Memory B cell (primary cell): ENCODE data around the gene PLCL2.
"Not testable (repeated sequence)": the region's sequence is repeated elsewhere in the genome, so short reads cannot be mapped to it uniquely, and the experiment has no call there.

ENCODE experiments used
- ATAC-seq: fragments of 150-1000 bp; cut with Tn5 transposase; 2 replicates; pipeline ENCODE4 v1.10.0; 2021; ENCODE audit warnings: low read depth, mild to moderate bottlenecking, moderate library complexity
- DNase-seq, 2 donors: peaks; one replicate each; pipeline ENCODE4 v3.0.0; 2022; ENCODE audit warnings: low spot score in 2 of 2
- H3K27ac Mint-ChIP-seq: one replicate; pipeline ENCODE4 v1.8.0; 2022; ENCODE audit warnings: mild to moderate bottlenecking, moderate library complexity, mixed read lengths
- H3K27me3 Mint-ChIP-seq: one replicate; pipeline ENCODE4 v1.8.0; 2022; ENCODE audit warnings: mixed read lengths
- H3K36me3 Mint-ChIP-seq: one replicate; pipeline ENCODE4 v1.8.0; 2022; ENCODE audit warnings: mild to moderate bottlenecking, mixed read lengths
- H3K4me1 Mint-ChIP-seq: one replicate; pipeline ENCODE4 v1.8.0; 2022; ENCODE audit warnings: mixed read lengths
- H3K4me3 Mint-ChIP-seq: one replicate; pipeline ENCODE4 v1.8.0; 2022; ENCODE audit warnings: mild to moderate bottlenecking, moderate library complexity, mixed read lengths
- H3K9me3 Mint-ChIP-seq: one replicate; pipeline ENCODE4 v1.8.0; 2022; ENCODE audit warnings: mixed read lengths

PLCL2 gene

GRCh38 chr3:16957852-16958251 lies 73.1 kb downstream of the PLCL2 start:
- not testable (repeated sequence) for H3K9me3 Mint-ChIP-seq, H3K27me3 Mint-ChIP-seq, H3K4me3 Mint-ChIP-seq, ATAC-seq, H3K27ac Mint-ChIP-seq, DNase-seq
- peaks cover 23% of the 10 kb centered on the region for H3K36me3 Mint-ChIP-seq
- H3K4me1 Mint-ChIP-seq = peaks cover 29% of the 10 kb centered on the region

- no peaks in the 10 kb centered on the region for H3K27me3 Mint-ChIP-seq
- peaks cover 29% of the 10 kb centered on the region for H3K4me1 Mint-ChIP-seq
- H3K9me3 Mint-ChIP-seq = peaks cover 2% of the 10 kb centered on the region
- no peak for DNase-seq
- ATAC-seq = no peak
- no peak overlapping the region for H3K4me3 Mint-ChIP-seq
- peaks cover 25% of the 10 kb centered on the region for H3K36me3 Mint-ChIP-seq
- no peak overlapping the region for H3K27ac Mint-ChIP-seq
These were observed 75.4 kb downstream of the PLCL2 start for GRCh38 chr3:16960125-16960524.

- ATAC-seq = no peak
- DNase-seq = no peak
- Mint-ChIP-seq H3K27me3 (no peaks in the 10 kb centered on the region), H3K36me3 (peaks cover 28% of the 10 kb centered on the region), H3K9me3 (peaks cover 2% of the 10 kb centered on the region), H3K4me3 (no peak overlapping the region), H3K4me1 (peaks cover 27% of the 10 kb centered on the region), H3K27ac (peak overlapping the region; percentile 66)
These were observed 77.0 kb downstream of the PLCL2 start for GRCh38 chr3:16961621-16962205.

DNA sequence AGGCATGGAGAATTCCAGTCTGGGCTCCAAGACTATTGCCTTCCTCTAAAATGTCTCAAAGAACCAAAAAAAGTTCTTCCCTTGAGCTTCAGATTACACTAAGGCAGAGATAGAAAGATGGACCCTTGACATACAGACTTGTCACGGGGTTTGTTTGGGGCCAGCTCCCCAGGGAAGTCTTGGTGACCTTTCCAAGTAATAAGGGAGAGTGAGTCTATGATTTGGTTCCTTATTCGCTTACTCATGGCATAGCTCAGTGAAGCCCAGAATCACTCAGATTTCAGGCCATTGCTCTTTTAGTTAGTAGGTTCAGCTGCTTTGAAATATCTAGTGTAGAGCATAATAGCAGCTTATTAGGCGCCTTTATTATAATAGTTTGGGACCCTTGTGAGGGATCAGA lies 90.3 kb downstream of the PLCL2 start:
- Mint-ChIP-seq H3K27ac (peak overlapping the region; percentile 5), H3K36me3 (peaks cover 20% of the 10 kb centered on the region), H3K4me3 (no peak overlapping the region), H3K9me3 (peaks cover 2% of the 10 kb centered on the region), H3K4me1 (peaks cover 44% of the 10 kb centered on the region), H3K27me3 (no peaks in the 10 kb centered on the region)
- no peak for ATAC-seq
- no peak for DNase-seq

DNA sequence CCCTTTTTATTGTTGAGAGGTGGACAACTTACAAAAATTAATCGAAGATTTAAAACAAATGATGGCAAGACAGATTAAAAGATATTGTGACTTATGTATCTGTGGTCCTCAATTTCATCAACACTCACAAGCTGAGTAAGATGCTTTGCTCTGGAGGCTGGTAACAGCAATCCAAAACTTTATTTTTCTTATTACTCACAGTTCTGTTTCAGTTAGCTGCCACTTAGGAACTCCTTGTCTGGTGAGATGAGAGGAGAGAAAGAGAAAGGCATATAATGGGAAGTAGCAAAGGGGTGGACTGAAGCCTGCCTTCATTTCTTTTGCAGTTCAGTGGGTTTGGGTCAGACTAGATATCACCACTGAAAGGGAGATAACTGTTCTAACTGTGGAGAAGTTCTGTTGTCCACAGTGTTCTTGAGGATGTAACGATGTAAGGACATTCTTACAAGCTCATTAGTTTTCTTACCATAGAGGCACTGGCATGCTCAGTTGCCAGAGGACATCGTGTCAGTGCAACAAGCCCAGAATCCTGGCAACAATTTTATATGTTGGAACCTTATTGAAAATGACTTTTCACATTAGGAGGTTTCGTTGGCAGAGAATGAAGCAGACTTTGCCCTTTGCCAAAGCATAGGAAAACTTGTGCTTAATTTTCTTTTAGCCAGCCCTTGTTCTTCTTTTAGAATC lies 93.6 kb downstream of the PLCL2 start:
- DNase-seq (no peak), ATAC-seq (no peak)
- Mint-ChIP-seq H3K27me3 (no peaks in the 10 kb centered on the region), H3K4me1 (peaks cover 41% of the 10 kb centered on the region), H3K27ac (no peak overlapping the region), H3K36me3 (peaks cover 13% of the 10 kb centered on the region), H3K4me3 (no peak overlapping the region), H3K9me3 (peaks cover 2% of the 10 kb centered on the region)

DNA sequence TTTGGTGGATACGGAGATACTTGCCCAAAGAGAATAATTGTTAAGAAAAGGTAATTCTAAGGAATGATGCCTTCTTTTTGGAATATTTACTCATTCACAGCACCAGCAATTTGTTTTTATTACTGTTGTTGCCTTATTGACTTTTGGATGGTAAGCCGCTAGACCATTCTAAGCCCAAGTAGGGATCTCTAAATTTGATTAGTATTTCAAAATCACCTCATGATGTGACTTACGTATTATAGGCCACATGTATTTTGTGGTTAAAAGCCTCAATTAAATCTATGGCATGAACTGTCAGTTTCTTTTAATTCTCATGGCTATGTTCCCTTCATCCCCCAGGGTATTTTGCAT lies 94.1 kb downstream of the PLCL2 start:
- Mint-ChIP-seq H3K36me3 (peaks cover 11% of the 10 kb centered on the region), H3K9me3 (peaks cover 1% of the 10 kb centered on the region), H3K27me3 (no peaks in the 10 kb centered on the region), H3K4me3 (no peak overlapping the region), H3K27ac (no peak overlapping the region), H3K4me1 (peaks cover 37% of the 10 kb centered on the region)
- ATAC-seq (no peak), DNase-seq (no peak)

GRCh38 chr3:16979769-16980515 lies 95.2 kb downstream of the PLCL2 start:
- DNase-seq, ATAC-seq, H3K27ac Mint-ChIP-seq, H3K36me3 Mint-ChIP-seq, H3K9me3 Mint-ChIP-seq, H3K4me3 Mint-ChIP-seq, H3K27me3 Mint-ChIP-seq: not testable (repeated sequence)
- H3K4me1 Mint-ChIP-seq = peaks cover 30% of the 10 kb centered on the region

GRCh38 chr3:16980526-16980925 lies 95.8 kb downstream of the PLCL2 start:
- not testable (repeated sequence) for H3K4me3 Mint-ChIP-seq, H3K27ac Mint-ChIP-seq, H3K27me3 Mint-ChIP-seq, H3K9me3 Mint-ChIP-seq, DNase-seq, H3K36me3 Mint-ChIP-seq, ATAC-seq
- H3K4me1 Mint-ChIP-seq = peaks cover 32% of the 10 kb centered on the region

DNA sequence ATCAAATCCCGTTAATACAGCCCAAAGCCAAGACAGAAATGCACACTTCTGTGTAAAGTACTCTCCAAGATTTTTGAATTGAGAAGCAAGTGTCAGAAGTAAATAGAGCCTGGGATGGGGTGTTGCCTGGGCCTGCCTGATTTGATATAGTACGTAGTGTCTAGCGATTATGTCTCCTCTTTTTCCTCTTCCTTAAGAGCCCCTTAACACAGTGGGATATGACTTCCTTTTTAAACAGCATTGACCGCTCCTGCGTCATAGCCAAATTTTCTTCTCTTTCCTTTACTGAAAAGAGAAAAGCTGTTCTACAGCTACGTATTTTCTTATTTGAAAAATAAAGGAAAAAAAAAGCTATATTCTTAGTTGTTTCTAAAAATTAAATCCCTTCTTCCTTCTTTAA lies 97.7 kb downstream of the PLCL2 start:
- no peaks in the 10 kb centered on the region for H3K27me3 Mint-ChIP-seq
- H3K27ac Mint-ChIP-seq = no peak overlapping the region
- no peaks in the 10 kb centered on the region for H3K36me3 Mint-ChIP-seq
- H3K4me1 Mint-ChIP-seq = peaks cover 23% of the 10 kb centered on the region
- no peak overlapping the region for H3K4me3 Mint-ChIP-seq
- DNase-seq (no peak), ATAC-seq (no peak)
- no peaks in the 10 kb centered on the region for H3K9me3 Mint-ChIP-seq

GRCh38 chr3:16985608-16986007 lies 100.9 kb downstream of the PLCL2 start:
- Mint-ChIP-seq H3K4me1 (peaks cover 23% of the 10 kb centered on the region), H3K27ac (no peak overlapping the region), H3K36me3 (no peaks in the 10 kb centered on the region), H3K9me3 (no peaks in the 10 kb centered on the region), H3K4me3 (no peak overlapping the region), H3K27me3 (no peaks in the 10 kb centered on the region)
- no peak for ATAC-seq
- DNase-seq = no peak

- H3K27ac Mint-ChIP-seq = no peak overlapping the region
- no peak overlapping the region for H3K4me3 Mint-ChIP-seq
- no peak for ATAC-seq
- H3K9me3 Mint-ChIP-seq = no peaks in the 10 kb centered on the region
- no peak for DNase-seq
- H3K36me3 Mint-ChIP-seq = peaks cover under 1% of the 10 kb centered on the region
- H3K4me1 Mint-ChIP-seq = peaks cover 29% of the 10 kb centered on the region
- H3K27me3 Mint-ChIP-seq = no peaks in the 10 kb centered on the region
These were observed 102.4 kb downstream of the PLCL2 start for GRCh38 chr3:16987141-16987540.

GRCh38 chr3:16990163-16990562 lies 105.4 kb downstream of the PLCL2 start:
- H3K4me3 Mint-ChIP-seq = no peak overlapping the region
- no peak overlapping the region for H3K27ac Mint-ChIP-seq
- DNase-seq (no peak), ATAC-seq (no peak)
- H3K9me3 Mint-ChIP-seq = no peaks in the 10 kb centered on the region
- H3K36me3 Mint-ChIP-seq = peaks cover 5% of the 10 kb centered on the region
- no peaks in the 10 kb centered on the region for H3K27me3 Mint-ChIP-seq
- peaks cover 43% of the 10 kb centered on the region for H3K4me1 Mint-ChIP-seq

DNA sequence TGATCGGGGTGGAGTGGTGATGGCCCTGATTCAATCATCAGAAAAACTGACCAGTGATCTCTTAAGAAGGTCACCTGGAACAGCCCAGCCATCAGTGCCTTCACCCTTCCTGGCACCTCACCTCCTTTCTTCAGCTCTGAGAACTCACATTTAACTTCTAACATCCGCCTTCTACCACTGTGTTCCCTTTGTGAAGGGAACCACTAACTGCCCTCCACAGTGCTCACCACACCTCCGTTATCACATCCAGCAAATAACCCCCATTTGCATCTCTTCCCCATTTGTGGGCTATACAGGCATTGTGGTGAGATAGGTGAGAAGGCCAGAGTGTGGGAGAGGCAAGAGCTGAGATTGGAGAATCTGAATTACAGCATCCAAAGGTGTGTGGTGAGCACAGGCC lies 107.4 kb downstream of the PLCL2 start:
- H3K4me1 Mint-ChIP-seq = peaks cover 46% of the 10 kb centered on the region
- peaks cover 5% of the 10 kb centered on the region for H3K36me3 Mint-ChIP-seq
- peak; percentile 26 for ATAC-seq
- no peak overlapping the region for H3K4me3 Mint-ChIP-seq
- peak overlapping the region; percentile 32 for H3K27ac Mint-ChIP-seq
- DNase-seq = no peak
- no peaks in the 10 kb centered on the region for H3K9me3 Mint-ChIP-seq
- H3K27me3 Mint-ChIP-seq = no peaks in the 10 kb centered on the region

DNA sequence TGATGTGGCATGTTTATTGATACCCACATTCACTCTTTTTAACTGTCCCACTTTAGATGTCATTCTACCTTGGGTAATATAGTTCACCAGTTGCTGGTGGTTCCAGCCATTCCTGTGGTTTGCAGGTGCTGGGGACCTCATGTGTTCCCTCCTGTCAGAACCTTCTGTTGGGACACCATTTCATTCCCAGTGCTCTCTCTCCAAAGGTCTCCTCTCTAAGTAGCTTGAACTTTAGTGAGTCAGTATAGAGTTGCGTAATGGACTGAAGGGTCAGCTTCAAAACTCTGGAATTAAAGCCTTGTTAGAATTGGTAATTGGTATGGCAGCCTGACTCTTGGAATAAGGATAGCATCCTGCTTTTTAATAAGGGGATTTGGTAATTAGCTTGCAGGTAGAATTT lies 108.5 kb downstream of the PLCL2 start:
- no peak overlapping the region for H3K4me3 Mint-ChIP-seq
- peaks cover 46% of the 10 kb centered on the region for H3K4me1 Mint-ChIP-seq
- no peak for DNase-seq
- H3K27ac Mint-ChIP-seq = no peak overlapping the region
- H3K27me3 Mint-ChIP-seq = no peaks in the 10 kb centered on the region
- no peaks in the 10 kb centered on the region for H3K9me3 Mint-ChIP-seq
- ATAC-seq = no peak
- peaks cover 5% of the 10 kb centered on the region for H3K36me3 Mint-ChIP-seq
